ENCODE measurements around the gene BRINP2.

BRINP2 gene

DNA sequence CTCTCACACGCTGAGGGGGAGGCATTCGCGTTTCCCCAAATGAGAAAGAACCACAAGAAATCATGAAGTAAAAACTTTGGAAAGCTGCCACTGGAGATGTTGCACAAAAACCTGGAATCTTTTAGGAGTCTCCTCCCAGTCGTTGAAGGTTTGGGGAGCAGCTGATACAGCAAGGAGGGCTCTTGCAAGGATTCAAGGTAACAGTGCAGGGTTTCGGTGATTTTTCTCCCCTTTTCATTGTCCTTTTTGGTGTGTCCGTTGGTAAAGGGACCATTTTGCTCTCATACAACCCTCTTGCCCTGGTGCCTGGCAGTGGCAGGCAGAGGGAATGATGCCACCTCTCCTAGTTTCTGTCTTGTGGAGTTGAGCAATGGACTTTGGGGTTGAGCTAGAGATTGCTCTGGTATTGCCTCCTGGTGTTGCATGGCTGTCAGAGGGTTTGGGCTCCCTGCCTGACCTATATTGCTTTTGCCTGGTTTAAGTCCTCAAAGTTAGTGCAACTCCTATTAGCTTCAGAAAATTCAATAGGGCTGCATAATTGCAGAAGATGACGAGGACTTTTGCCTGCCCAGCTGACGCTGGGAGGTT is 872 bp downstream of the BRINP2 start:
- Histone ChIP-seq H2BK120ac (ENCODE audit: low read depth, low read length) (no peak overlapping the region), H4K5ac (ENCODE audit: low read length) (no peak overlapping the region), H3K4ac (ENCODE audit: low read depth, low read length) (no peak overlapping the region), H2BK15ac (replicated peaks; ENCODE audit: low read depth) (no peak overlapping the region), H3K27ac (ENCODE audit: low read depth, low read length) (no peak overlapping the region), H3K9ac (ENCODE audit: low read length) (no peak overlapping the region), H3K4me3 (ENCODE audit: low read length) (no peak overlapping the region), H3K4me2 (ENCODE audit: low read length) (no peak overlapping the region), H4K8ac (ENCODE audit: low read depth, low read length) (no peak overlapping the region), H3K36me3 (ENCODE audit: control insufficient read depth, insufficient read depth, low read length) (no peaks in the 10 kb centered on the region), H3K23ac (ENCODE audit: low read length) (no peak overlapping the region), H3K18ac (ENCODE audit: low read length) (no peak overlapping the region), H3K4me1 (ENCODE audit: control insufficient read depth, low read depth, low read length) (no peaks in the 10 kb centered on the region), H2BK5ac (ENCODE audit: low read length) (no peak overlapping the region), H3K79me1 (ENCODE audit: low read length) (no peaks in the 10 kb centered on the region), H2AK5ac (ENCODE audit: low read length) (no peak overlapping the region), H3K56ac (ENCODE audit: low read length) (no peak overlapping the region), H3K79me2 (ENCODE audit: control insufficient read depth, insufficient read depth, low read length) (no peaks in the 10 kb centered on the region), H3K27me3 (ENCODE audit: insufficient read depth, low read length, poor library complexity) (peaks cover 22% of the 10 kb centered on the region)
- WGBS (ENCODE audit: extremely low coverage, insufficient coverage, low lambda C conversion rate) = no CpG with 5 or more reads among the region's 8 CpGs
- DNase-seq = no peak

DNA sequence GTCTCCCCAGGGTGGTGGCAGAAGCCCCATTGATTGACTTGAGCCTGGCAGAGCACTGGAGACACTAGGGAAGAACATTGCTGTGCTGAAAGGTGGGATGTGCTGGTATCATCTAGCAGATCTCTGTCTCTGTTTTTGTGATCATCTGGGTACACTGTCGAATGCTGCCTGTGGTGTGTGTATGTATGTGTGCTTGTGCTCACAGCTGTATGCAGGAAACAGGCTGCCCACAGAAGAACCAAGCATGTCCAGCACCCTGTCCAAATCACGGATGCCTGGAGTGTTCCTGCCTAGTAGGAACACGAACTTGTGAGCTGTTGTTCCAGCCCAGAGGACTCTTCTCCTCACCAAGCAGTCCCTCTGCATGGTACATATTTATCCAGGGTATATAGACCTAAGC is 1.5 kb downstream of the BRINP2 start:
- H2BK120ac ChIP-seq (ENCODE audit: low read depth, low read length) = no peak overlapping the region
- H3K18ac ChIP-seq (ENCODE audit: low read length) = no peak overlapping the region
- no peak overlapping the region for H3K4me2 ChIP-seq (ENCODE audit: low read length)
- no peak overlapping the region for H3K4me3 ChIP-seq (ENCODE audit: low read length)
- H4K5ac ChIP-seq (ENCODE audit: low read length) = no peak overlapping the region
- H3K27ac ChIP-seq (ENCODE audit: low read depth, low read length) = no peak overlapping the region
- no peak overlapping the region for H3K9ac ChIP-seq (ENCODE audit: low read length)
- H3K23ac ChIP-seq (ENCODE audit: low read length) = no peak overlapping the region
- H3K4ac ChIP-seq (ENCODE audit: low read depth, low read length) = no peak overlapping the region
- no peaks in the 10 kb centered on the region for H3K4me1 ChIP-seq (ENCODE audit: control insufficient read depth, low read depth, low read length)
- no peak overlapping the region for H3K56ac ChIP-seq (ENCODE audit: low read length)
- no CpG with 5 or more reads among the region's 3 CpGs for WGBS (ENCODE audit: extremely low coverage, insufficient coverage, low lambda C conversion rate)
- H2BK5ac ChIP-seq (ENCODE audit: low read length) = no peak overlapping the region
- no peak overlapping the region for H4K8ac ChIP-seq (ENCODE audit: low read depth, low read length)
- H3K79me2 ChIP-seq (ENCODE audit: control insufficient read depth, insufficient read depth, low read length) = no peaks in the 10 kb centered on the region
- no peak overlapping the region for H2AK5ac ChIP-seq (ENCODE audit: low read length)
- no peaks in the 10 kb centered on the region for H3K79me1 ChIP-seq (ENCODE audit: low read length)
- H2BK15ac ChIP-seq (replicated peaks; ENCODE audit: low read depth) = no peak overlapping the region
- DNase-seq = no peak
- H3K27me3 ChIP-seq (ENCODE audit: insufficient read depth, low read length, poor library complexity) = peaks cover 22% of the 10 kb centered on the region
- H3K36me3 ChIP-seq (ENCODE audit: control insufficient read depth, insufficient read depth, low read length) = no peaks in the 10 kb centered on the region

DNA sequence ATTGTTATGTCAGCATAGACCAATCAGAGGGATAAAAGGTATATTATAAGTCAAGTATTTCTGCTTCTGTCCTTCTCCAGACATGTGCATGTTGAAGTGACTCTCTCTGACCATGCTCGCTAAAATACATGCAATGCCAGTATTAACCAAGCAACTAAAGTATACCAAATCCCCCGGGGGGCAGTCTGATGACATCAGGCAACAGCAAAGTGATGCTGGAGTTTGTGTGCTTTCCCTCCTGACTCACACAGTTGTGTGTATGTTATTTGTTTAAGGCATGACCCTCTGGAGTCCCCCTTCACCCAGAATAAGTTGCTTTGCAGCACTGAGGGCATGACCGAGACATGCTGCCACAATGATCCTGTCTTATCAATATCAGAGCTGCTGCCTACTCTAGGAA is 2.1 kb downstream of the BRINP2 start:
- Histone ChIP-seq H3K36me3 (ENCODE audit: control insufficient read depth, insufficient read depth, low read length) (no peaks in the 10 kb centered on the region), H2BK5ac (ENCODE audit: low read length) (no peak overlapping the region), H3K9ac (ENCODE audit: low read length) (no peak overlapping the region), H3K56ac (ENCODE audit: low read length) (no peak overlapping the region), H3K4ac (ENCODE audit: low read depth, low read length) (no peak overlapping the region), H3K4me1 (ENCODE audit: control insufficient read depth, low read depth, low read length) (no peaks in the 10 kb centered on the region), H3K23ac (ENCODE audit: low read length) (no peak overlapping the region), H3K4me2 (ENCODE audit: low read length) (no peak overlapping the region), H4K5ac (ENCODE audit: low read length) (no peak overlapping the region), H2AK5ac (ENCODE audit: low read length) (no peak overlapping the region), H2BK15ac (replicated peaks; ENCODE audit: low read depth) (no peak overlapping the region), H3K18ac (ENCODE audit: low read length) (no peak overlapping the region), H3K4me3 (ENCODE audit: low read length) (no peak overlapping the region), H3K79me2 (ENCODE audit: control insufficient read depth, insufficient read depth, low read length) (no peaks in the 10 kb centered on the region), H3K27ac (ENCODE audit: low read depth, low read length) (no peak overlapping the region), H3K79me1 (ENCODE audit: low read length) (no peaks in the 10 kb centered on the region), H4K8ac (ENCODE audit: low read depth, low read length) (no peak overlapping the region), H3K27me3 (ENCODE audit: insufficient read depth, low read length, poor library complexity) (peaks cover 22% of the 10 kb centered on the region), H2BK120ac (ENCODE audit: low read depth, low read length) (no peak overlapping the region)
- no peak for DNase-seq
- whole genome bisulfite sequencing (ENCODE audit: extremely low coverage, insufficient coverage, low lambda C conversion rate) = no CpG with 5 or more reads among the region's 3 CpGs

DNA sequence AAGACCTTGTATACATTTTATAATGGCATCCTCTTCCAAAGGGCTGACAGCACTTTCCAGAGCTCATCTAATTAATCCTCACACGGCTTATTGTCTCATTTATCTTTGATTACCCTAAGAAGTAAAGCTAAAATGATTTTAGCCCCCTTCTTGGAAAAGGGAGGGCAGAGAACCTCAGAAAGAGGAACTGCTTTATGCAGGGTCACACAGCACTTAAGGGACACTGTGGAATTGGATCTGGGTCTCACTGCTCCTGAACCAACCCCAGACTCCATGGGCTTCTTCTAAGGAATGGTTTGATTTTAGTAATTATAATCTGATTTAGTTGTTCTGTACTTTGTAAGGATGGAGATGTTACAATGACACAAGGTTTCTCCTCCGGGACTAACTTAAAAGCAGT is 3.2 kb downstream of the BRINP2 start:
- no peak overlapping the region for H3K4ac ChIP-seq (ENCODE audit: low read depth, low read length)
- no peaks in the 10 kb centered on the region for H3K79me2 ChIP-seq (ENCODE audit: control insufficient read depth, insufficient read depth, low read length)
- DNase-seq = no peak
- no peak overlapping the region for H3K27ac ChIP-seq (ENCODE audit: low read depth, low read length)
- H3K27me3 ChIP-seq (ENCODE audit: insufficient read depth, low read length, poor library complexity) = peaks cover 22% of the 10 kb centered on the region
- no peak overlapping the region for H3K9ac ChIP-seq (ENCODE audit: low read length)
- H3K4me3 ChIP-seq (ENCODE audit: low read length) = no peak overlapping the region
- no peak overlapping the region for H3K56ac ChIP-seq (ENCODE audit: low read length)
- H2BK5ac ChIP-seq (ENCODE audit: low read length) = no peak overlapping the region
- WGBS (ENCODE audit: extremely low coverage, insufficient coverage, low lambda C conversion rate) = no CpG with 5 or more reads among the region's 2 CpGs
- no peak overlapping the region for H2BK15ac ChIP-seq (replicated peaks; ENCODE audit: low read depth)
- H3K79me1 ChIP-seq (ENCODE audit: low read length) = no peaks in the 10 kb centered on the region
- no peaks in the 10 kb centered on the region for H3K36me3 ChIP-seq (ENCODE audit: control insufficient read depth, insufficient read depth, low read length)
- H4K5ac ChIP-seq (ENCODE audit: low read length) = no peak overlapping the region
- no peak overlapping the region for H2BK120ac ChIP-seq (ENCODE audit: low read depth, low read length)
- no peaks in the 10 kb centered on the region for H3K4me1 ChIP-seq (ENCODE audit: control insufficient read depth, low read depth, low read length)
- H3K18ac ChIP-seq (ENCODE audit: low read length) = no peak overlapping the region
- H2AK5ac ChIP-seq (ENCODE audit: low read length) = no peak overlapping the region
- no peak overlapping the region for H3K4me2 ChIP-seq (ENCODE audit: low read length)
- H4K8ac ChIP-seq (ENCODE audit: low read depth, low read length) = no peak overlapping the region
- no peak overlapping the region for H3K23ac ChIP-seq (ENCODE audit: low read length)

DNA sequence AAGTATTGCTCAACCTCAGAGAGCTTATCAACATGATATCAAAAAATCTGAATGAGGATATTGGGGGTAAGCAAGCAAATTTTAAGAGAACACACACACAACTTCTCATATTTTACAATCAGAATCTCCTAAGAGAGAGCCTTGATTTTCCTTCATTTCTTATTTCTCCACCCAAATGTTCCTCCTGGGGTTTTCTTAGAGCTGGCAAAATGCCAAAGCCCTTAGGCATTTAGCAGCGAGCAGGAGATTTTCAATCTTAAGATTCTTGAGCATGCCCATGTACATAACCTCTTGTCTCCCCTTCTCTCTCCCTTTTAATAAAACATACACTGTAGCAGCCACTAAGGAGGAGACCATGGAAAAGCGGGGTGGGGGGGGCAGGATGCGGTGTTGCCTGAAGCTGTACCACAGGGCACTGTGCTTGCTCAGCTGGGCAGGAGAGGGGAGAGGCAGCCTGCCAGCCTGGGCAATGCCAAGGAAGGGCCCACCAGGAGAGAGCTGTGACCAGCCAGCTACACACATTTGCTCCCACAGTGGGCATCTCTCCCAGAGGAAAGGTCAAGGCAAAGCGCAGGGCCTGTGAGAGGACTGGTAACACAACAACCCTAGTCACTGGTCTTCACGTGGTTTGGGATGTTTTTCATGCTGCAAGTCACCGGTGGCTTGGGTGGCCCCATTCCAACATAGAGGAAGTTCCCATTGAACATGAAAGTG is 4.3 kb downstream of the BRINP2 start:
- DNase-seq = no peak
- no peak overlapping the region for H2BK120ac ChIP-seq (ENCODE audit: low read depth, low read length)
- no CpG with 5 or more reads among the region's 6 CpGs for WGBS (ENCODE audit: extremely low coverage, insufficient coverage, low lambda C conversion rate)
- no peaks in the 10 kb centered on the region for H3K4me1 ChIP-seq (ENCODE audit: control insufficient read depth, low read depth, low read length)
- H4K8ac ChIP-seq (ENCODE audit: low read depth, low read length) = no peak overlapping the region
- H3K4me3 ChIP-seq (ENCODE audit: low read length) = no peak overlapping the region
- H3K27me3 ChIP-seq (ENCODE audit: insufficient read depth, low read length, poor library complexity) = peaks cover 21% of the 10 kb centered on the region
- no peaks in the 10 kb centered on the region for H3K79me2 ChIP-seq (ENCODE audit: control insufficient read depth, insufficient read depth, low read length)
- no peaks in the 10 kb centered on the region for H3K36me3 ChIP-seq (ENCODE audit: control insufficient read depth, insufficient read depth, low read length)
- H3K4me2 ChIP-seq (ENCODE audit: low read length) = no peak overlapping the region
- no peak overlapping the region for H3K27ac ChIP-seq (ENCODE audit: low read depth, low read length)
- no peak overlapping the region for H3K23ac ChIP-seq (ENCODE audit: low read length)
- no peak overlapping the region for H2AK5ac ChIP-seq (ENCODE audit: low read length)
- H3K18ac ChIP-seq (ENCODE audit: low read length) = no peak overlapping the region
- H3K79me1 ChIP-seq (ENCODE audit: low read length) = no peaks in the 10 kb centered on the region
- H2BK5ac ChIP-seq (ENCODE audit: low read length) = no peak overlapping the region
- H3K56ac ChIP-seq (ENCODE audit: low read length) = no peak overlapping the region
- H4K5ac ChIP-seq (ENCODE audit: low read length) = no peak overlapping the region
- H3K9ac ChIP-seq (ENCODE audit: low read length) = no peak overlapping the region
- H3K4ac ChIP-seq (ENCODE audit: low read depth, low read length) = no peak overlapping the region
- H2BK15ac ChIP-seq (replicated peaks; ENCODE audit: low read depth) = no peak overlapping the region

DNA sequence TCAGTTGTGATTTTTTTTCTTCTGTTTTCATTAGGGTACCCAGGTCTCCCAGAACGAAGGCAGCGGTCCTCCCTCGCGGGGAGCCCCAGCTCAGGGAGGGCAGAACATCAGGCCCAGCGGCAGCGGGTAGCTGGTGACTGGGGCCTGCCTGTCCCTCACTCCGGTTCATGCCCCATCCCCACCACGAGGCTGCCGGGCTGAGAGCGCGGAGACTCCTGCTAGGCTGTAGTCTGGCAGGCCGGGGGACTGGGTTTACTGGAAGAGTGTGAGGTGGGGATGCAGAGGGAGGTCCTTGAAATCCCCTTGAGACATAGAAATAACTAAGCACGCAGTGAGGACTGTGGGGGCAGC is 10.5 kb downstream of the BRINP2 start:
- Histone ChIP-seq H2BK15ac (replicated peaks; ENCODE audit: low read depth) (no peak overlapping the region), H4K8ac (ENCODE audit: low read depth, low read length) (no peak overlapping the region), H2BK5ac (ENCODE audit: low read length) (no peak overlapping the region), H3K79me2 (ENCODE audit: control insufficient read depth, insufficient read depth, low read length) (no peaks in the 10 kb centered on the region), H3K4ac (ENCODE audit: low read depth, low read length) (no peak overlapping the region), H3K23ac (ENCODE audit: low read length) (no peak overlapping the region), H3K4me2 (ENCODE audit: low read length) (peak overlapping the region; percentile 58), H3K4me3 (ENCODE audit: low read length) (no peak overlapping the region), H3K18ac (ENCODE audit: low read length) (no peak overlapping the region), H3K27me3 (ENCODE audit: insufficient read depth, low read length, poor library complexity) (peaks cover 5% of the 10 kb centered on the region), H3K4me1 (ENCODE audit: control insufficient read depth, low read depth, low read length) (peaks cover 4% of the 10 kb centered on the region), H3K9ac (ENCODE audit: low read length) (peak overlapping the region; percentile 8), H3K56ac (ENCODE audit: low read length) (peak overlapping the region; percentile 73), H2BK120ac (ENCODE audit: low read depth, low read length) (no peak overlapping the region), H3K79me1 (ENCODE audit: low read length) (no peaks in the 10 kb centered on the region), H4K5ac (ENCODE audit: low read length) (no peak overlapping the region), H3K27ac (ENCODE audit: low read depth, low read length) (no peak overlapping the region), H2AK5ac (ENCODE audit: low read length) (no peak overlapping the region), H3K36me3 (ENCODE audit: control insufficient read depth, insufficient read depth, low read length) (no peaks in the 10 kb centered on the region)
- WGBS (ENCODE audit: extremely low coverage, insufficient coverage, low lambda C conversion rate) = no CpG with 5 or more reads among the region's 13 CpGs
- peak; percentile 18 for DNase-seq
